AG09309 (cell line): ENCODE results near the gene FAM210B.
"Not testable (repeated sequence)": the region's sequence is repeated elsewhere in the genome, so short reads cannot be mapped to it uniquely, and the experiment has no call there.

ENCODE experiments used
- DNase-seq: peaks from one replicate; pipeline ENCODE4 v3.0.0-alpha.2; 2010; ENCODE audit warnings: low read depth
- H3K4me3 ChIP-seq: 2 replicates; pipeline ENCODE4 v1.5.1; 2011; ENCODE audit warnings: mild to moderate bottlenecking, low read depth, low read length, moderate library complexity; ENCODE audit not compliant: control insufficient read depth
- TF ChIP-seq, protein P1 (sequence below): IDR thresholded peaks from 2 replicates; pipeline ENCODE4 v1.5.1; 2011; ENCODE audit warnings: mild to moderate bottlenecking, low read depth, low read length, inconsistent platforms; ENCODE audit not compliant: insufficient read depth, control insufficient read depth; ENCODE audit errors: missing control alignments

The FAM210B gene

DNA sequence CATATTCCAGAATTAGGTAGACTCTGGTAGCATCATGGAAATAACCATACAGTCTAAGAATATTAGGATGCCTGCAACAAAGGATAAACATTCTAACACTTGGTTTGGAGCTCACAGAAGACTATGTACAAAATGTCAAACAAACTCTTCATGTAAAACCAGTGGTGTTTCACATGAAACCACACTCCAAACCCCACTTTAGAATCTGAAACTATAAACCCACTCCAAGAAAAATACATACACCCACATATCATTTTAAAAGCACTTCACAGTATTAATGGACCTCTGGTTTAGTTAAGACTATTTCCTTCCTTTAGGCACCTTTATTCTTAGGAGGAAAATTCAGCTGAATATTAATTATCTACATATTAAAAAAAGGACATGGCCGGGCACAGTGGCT, 22.7 kb downstream of the FAM210B start:
- TF ChIP-seq, protein P1, sequence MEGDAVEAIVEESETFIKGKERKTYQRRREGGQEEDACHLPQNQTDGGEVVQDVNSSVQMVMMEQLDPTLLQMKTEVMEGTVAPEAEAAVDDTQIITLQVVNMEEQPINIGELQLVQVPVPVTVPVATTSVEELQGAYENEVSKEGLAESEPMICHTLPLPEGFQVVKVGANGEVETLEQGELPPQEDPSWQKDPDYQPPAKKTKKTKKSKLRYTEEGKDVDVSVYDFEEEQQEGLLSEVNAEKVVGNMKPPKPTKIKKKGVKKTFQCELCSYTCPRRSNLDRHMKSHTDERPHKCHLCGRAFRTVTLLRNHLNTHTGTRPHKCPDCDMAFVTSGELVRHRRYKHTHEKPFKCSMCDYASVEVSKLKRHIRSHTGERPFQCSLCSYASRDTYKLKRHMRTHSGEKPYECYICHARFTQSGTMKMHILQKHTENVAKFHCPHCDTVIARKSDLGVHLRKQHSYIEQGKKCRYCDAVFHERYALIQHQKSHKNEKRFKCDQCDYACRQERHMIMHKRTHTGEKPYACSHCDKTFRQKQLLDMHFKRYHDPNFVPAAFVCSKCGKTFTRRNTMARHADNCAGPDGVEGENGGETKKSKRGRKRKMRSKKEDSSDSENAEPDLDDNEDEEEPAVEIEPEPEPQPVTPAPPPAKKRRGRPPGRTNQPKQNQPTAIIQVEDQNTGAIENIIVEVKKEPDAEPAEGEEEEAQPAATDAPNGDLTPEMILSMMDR = no peak
- no peak for DNase-seq
- H3K4me3 ChIP-seq = no peak overlapping the region

DNA sequence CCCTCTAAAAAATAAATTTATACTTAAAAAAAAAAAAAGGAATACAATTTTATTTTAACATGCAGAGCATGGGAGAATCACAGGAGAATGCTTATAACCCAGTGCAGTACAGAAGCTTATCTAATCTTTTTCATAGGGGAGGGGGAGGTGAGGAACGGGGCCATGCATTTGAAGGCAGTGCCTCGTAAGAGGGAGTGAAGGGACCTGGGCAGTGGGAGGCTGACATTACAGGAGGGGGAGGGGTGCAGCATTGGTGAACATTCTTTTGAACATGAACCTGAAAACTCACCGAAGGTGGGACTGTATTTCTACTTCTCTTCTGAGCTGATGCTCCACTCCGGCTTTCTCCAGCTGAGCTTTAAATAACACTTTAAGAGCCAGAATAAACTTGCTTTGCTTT, 23.9 kb downstream of the FAM210B start:
- TF ChIP-seq, protein P1 = no peak
- DNase-seq = no peak
- no peak overlapping the region for H3K4me3 ChIP-seq

DNA sequence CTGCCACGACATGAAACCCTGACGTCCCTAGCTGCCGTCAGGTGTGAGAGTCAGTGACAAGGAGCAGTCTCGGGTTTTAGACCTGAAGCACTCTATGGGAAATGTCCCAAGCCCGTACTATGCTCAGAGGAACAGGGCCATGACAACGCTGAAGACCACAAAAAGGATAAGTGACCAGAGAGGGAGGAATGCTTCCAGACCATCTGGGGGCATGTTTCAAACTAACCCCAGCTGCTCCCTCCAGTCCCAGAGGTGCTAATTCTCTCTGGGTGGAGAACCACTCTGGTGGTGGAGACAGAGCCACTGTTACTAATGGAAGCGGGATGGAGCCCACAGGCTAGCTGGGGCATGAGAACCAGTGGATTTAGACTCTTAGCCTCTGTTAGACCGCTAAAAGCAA, 24.6 kb downstream of the FAM210B start:
- TF ChIP-seq, protein P1 = no peak
- no peak overlapping the region for H3K4me3 ChIP-seq

DNA sequence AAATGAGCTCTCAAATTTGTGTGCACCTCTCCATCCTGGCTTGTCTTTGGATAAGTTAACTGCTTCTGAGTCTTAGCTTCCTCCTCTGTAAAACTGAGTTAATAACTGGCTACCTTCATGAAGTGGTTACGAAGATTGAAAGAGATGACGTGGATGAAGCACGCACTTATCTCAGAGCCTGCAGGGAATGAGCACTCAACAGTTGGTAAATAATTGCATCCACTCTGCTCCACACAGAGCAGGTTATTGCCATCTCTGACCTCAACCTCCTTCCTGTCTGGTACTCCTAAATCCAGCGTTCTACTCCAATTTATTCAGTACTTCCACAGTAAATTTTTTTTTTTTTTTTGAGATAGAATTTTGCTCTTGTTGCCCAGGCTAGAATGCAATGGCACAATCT, 26.4 kb downstream of the FAM210B start:
- TF ChIP-seq, protein P1 = no peak
- H3K4me3 ChIP-seq = no peak overlapping the region
- no peak for DNase-seq

More for the DNA sequence above, 24.6 kb downstream of the FAM210B start:
- no peak for DNase-seq

DNA sequence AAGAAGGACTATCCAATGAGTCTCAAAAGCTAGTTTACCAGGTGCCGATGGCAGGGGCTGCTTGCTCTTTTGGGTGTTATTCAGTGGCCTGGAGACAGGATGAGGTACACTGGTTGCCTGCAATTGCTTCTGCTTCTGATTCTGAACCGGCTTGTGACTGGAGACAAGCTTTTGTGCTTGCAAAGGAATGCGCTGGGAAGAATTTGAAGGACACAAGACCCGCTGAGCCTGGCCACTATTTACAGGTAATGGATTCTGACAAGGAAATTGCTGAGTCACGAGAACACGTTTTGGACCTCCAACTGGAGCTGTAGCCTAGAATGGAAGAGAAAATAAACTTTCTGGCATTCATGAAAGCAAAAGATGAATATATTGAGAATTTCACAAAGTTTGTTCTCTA, 27.4 kb downstream of the FAM210B start:
- H3K4me3 ChIP-seq = no peak overlapping the region
- TF ChIP-seq, protein P1 = no peak
- DNase-seq = no peak

DNA sequence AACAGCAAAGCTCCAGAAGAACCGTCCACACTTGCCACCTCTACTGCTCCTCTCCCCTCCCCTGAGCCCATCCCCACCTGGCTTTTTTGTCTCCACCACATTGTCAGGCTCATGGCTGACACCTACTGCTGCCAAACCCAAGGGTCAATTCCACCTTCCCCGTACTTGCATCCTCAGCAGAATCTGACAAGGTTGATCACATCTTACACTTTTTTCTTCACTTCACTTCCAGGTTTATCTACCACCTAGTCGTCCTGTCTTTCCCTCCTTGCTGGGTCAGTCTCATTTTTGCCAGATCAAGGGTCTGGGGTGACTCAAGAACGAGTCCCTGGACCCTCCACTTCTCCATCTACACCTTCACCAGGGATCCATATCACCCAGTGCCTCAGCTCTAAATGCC, 30.1 kb downstream of the FAM210B start:
- TF ChIP-seq, protein P1 = no peak
- DNase-seq = no peak
- no peak overlapping the region for H3K4me3 ChIP-seq

DNA sequence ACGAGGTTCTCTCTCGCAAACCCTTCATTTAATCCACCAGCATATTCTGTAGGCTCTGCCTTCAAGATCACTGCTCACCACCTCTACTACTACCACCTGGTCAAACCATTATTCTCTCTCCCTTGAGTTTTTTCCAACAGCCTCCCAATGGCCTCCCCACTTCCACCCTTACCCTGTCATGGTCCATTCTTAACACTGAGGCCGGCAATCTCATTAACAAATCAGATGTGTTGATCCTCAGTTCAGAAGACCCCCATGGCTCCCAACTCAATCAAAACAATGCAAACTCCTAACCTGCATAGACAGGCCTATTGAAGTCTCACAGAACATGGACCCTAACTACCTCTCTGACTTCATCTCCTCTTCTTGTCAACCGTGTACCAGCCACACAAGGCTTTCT, 31.0 kb downstream of the FAM210B start:
- H3K4me3 ChIP-seq = no peak overlapping the region
- DNase-seq = no peak
- TF ChIP-seq, protein P1 = no peak

DNA sequence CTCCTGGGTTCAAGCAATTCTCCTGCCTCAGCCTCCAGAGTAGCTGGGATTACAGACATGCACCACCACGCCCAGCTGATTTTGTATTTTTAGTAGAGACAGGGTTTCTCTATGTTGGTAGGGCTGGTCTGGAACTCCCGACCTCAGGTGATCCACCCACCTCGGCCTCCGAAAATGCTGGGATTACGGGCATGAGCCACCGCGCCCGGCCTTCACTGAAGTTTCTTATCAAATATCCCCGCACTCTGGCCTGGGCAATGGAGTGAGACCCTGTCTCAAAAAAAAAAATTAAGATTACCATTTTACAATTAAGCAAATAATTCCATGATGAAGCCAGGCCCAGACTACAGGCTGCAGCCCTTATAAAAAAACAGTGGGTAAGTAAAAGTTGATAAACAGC, 31.6 kb downstream of the FAM210B start:
- H3K4me3 ChIP-seq, DNase-seq: not testable (repeated sequence)
